Astrocyte of the hippocampus (primary cell): ENCODE results near the gene MED29.
A peak's percentile ranks its signal among the peaks of the same experiment; 100 is the strongest.

Source experiments
- DNase-seq: peaks from one replicate; pipeline ENCODE4 v3.0.0; 2011; ENCODE audit warnings: low read depth, low spot score

Gene MED29

DNA sequence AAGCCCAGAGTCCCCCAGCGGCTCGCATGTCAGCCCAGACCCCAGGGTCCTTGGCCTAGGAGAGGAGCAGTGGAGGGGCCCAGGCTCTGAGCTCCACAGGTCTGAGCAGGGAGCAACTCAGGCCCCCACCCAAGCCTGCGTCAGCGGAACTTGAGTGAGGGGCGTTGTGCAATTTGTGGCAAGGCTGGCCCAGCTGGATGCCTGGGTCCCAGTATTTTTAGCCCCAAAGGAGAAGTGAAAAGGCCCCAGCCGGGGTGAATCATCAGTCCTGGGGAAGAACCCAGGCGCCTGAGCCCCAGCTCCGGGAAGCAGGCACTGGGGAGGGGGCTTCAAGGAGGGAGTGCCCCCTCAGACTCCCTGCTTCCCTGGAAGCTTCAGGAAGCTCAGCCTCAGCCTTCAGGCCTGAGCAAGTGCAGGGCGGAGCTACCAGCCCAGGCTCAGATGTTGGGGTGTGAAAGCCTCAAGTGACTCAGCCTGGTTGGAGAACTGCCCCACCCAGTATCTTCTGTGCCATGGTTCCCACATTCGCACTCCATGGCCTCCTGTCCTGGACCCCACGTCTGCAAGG lies 7.2 kb downstream of the MED29 start:
- DNase-seq = peak; percentile 43

DNA sequence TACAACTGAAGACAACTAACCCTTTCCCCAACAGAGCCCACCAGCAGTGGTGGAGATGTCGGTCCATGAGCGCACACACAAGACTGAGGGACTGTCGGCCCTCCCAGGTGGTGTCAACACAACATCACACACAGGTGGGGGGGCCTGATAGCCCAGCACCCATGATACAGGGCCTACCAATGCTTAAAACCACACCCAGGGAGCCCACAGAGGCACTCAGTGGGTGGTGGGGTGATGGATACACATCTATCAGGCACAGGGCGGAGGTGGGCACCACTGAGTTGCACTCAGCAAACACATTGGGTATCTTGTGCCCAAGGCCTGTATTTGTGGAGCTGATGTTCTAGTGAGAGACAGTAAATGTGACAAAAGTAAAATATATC lies 8.5 kb downstream of the MED29 start:
- DNase-seq = no peak

DNA sequence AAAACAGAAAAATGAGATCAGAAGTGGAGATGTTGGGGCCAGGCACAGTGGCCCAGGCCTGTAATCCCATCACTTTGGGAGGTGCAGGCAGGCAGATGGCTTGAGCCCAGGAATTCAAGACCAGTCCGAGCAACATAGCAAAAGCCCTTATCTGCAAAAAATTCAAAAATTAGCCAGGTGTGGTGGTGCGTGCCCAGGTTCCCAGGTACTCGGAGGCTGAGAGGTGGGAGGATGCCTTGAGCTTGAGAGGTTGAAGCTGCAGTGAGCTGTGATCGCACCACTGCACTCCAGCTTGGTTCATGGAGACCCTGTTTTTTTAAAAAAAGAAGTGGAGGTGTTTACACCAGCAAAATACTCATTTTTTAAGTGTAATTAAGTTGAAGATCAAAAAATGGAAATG lies 8.9 kb downstream of the MED29 start:
- DNase-seq = no peak

DNA sequence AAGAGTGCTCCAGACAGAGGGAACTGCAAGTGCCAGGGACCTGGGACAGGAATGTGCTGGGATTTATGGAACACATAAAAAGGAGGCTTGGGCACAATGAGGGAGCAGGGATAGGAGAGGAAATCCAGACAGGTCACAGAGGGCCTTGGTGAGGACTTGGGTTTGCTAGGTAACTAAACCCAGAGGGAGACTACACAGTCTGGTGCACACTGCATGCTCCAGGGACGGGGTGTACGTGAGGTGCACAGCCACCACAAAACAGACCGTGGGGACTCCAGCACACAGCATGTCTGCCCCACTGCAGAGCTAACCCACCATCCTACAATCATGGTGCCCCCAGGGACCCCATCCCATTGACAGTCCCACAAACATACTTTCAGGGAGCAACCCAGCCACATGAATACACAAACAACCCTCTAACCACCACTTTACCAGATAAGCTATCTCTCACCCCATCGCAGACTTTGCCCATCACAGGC lies 9.9 kb downstream of the MED29 start:
- DNase-seq = no peak

DNA sequence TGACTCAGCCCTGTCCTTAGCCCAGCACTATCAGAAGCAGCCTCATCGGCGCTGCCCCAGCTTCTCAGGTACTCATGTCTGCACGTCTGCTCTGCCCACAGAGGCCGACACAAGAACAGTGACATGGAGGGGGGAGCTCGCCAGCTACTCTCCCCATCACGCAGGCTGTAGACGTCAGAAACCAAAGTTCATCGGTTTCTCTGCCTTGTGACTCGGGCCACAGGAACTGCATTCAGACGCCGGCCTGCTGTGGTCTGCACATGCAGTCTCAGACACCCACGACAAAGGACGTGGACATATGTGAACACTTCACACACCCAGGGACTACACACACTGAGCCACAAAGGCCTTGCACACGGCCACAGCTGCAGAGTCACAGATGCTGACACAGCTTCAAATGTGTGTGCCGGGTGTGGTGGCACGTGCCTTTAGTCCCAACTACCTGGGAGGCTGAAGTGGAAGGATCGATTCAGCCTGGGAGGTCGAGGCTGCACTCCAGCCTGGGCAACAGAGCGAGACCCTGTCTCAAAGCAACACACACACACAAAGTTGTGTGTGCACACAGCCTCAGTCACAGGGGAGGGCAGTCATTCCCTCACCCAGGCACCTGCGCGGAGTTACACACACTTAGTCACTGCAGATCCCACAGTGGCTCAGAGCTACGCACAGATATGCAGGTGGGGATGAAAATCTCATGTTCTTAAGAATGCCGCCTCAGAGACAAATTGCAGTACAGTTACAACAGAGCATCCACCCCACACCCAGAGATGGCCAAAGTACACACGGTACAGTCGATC lies 10.6 kb downstream of the MED29 start:
- DNase-seq = peak; percentile 67

DNA sequence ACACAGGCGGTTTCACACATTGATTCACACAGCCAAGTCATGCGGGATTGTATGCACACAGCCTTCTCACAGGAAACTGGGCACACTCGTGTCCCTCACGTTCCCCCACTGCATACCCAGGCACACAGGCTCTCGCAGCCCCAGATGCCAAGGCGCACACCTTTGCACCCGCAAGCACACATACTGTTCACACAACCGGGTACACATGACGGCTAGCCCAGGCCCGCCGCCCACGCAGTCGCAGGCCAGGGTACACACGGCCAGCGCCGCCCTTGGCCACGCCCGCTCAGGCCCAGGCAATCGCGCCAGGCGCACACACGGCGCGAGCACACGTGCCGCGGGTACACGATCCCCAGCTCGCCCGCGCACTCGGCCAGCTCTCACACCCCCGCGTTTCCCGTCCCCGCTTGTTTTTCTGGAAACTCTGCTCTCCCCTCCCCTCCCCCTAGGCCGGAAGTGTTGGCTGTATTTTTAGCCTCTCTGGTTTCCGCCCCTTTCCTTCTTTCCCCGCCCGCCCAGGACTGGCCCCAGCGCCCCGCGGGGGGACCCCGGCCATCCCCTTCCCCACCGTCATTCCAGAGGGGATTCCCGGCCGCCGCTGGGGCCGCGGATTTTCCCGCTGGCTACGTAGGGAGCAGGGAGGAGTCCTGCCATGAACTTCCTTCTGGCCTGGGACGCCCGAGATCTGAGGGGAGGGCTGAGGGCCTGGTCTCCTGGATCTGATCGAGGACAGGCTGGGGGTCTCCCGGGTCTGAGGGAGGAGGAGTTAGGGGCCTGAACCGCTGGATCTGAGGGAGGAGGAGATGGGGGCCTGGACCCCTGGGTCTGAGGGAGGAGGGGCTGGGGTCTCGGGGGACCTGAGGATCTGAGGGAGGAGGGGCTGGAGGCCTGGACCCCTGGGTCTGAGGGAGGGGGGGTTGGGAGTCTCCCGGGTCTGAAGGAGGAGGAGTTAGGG lies 11.4 kb downstream of the MED29 start:
- peak; percentile 89 for DNase-seq

DNA sequence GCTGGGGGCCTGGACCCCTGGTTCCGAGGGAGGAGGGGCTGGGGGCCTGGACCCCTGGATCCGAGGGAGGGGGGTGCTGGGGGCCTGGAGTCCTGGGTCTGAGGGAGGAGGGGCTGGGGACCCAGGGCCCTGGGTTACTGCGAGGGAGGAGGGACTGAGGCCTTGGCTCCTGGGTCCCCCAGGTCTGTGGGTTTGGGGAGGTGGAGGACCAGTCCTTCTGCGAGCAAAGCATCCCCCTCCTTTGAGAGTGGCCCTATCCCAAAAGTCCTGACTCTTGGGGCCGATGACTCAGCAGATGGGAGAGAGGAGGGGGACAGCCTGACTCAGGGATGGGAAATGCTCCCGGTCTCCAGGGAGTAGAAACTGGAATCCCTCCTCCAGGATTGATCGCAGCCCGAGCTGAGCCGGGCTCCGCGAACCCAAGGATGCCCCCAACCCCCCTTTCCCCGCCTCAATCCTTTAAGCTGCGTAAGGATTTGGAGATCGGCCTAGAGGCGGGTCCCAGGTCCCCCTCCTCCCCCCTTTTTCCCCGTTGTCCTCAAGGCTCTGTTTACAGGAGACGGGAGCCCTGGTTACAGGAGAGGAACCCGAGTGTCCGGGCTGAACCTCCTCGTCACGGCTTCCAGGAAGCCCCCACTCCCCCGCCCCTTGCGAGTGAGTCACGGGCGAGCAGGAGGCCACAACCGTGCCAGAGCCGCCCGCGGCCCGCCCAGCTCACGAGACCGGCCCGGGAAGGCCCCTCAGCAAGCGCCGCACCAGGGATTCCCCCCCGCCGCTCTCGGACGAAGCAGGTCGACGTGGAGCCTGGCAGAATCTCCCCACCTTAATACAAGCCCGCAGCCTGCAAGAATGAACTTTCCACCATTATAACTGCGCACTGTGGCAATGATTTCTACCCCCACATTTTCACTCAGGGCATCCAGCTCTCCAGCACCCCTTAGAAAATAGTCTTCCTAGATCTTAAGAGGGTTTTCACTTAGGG lies 12.4 kb downstream of the MED29 start:
- DNase-seq = peak; percentile 99

DNA sequence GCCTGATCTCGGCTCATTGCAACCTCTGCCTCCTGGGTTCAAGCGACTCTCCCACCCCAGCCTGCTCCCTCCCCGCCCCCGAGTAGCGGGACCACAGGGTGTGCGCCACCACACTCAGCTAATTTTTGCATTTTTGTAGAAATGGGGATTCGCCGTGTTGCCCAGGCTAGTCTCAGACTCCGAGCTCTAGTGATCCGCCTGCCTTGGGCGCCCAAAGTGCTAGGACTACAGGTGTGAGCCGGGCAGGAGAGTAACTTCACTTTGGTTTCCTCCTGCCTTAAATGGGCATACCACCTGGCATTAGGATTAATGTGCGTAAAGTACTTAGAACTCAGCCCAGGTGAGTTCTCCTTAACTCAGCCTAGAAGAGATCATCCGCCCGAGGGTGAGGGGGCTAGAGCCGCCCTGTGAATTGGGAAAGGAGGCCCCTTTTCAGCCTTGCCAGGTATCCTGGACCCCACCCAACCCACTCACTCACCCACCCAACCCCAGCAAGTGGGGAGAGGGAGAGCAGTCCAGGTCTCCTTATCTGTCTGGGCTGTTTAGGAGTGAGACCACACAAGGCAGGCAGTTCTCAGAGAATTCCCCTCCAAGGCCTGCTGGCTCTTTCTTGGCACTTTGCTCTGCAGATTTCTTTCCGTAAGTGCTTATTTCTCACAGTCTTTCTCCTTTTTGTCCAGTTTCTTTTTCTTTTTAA lies 14.2 kb downstream of the MED29 start:
- no peak for DNase-seq

DNA sequence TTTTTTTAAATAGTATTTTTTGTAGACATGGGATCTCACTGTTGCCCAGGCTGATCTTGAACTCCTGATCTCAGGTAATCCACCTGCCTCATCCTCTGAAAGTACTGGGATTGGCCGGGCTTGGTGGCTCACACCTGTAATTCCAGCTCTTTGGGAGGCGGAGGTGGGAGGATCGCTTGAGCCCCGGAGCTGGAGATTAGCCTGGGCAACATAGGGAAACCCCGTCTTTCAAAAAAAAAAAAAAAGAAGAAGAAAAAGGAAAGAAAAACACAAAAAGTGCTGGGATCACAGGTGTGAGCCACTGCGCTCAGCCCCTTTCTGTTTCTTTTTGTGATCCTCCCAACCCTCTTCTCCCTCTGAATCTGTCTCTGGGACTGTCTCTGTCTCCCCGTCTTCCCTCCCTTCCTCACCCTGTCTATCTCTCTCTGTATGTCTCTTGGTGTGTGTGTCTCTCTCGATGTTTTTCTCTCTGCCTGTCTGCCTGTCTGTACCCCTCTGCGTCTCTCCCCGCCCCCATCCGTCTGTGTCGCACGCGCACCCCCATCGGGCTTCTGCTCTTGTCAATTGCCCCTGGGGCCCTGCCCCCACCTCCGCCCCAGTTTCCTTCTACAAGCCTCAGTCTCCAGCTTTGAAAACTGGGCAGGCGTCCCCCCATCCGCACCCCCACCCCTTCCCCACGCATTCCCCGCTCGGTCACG lies 14.9 kb downstream of the MED29 start:
- no peak for DNase-seq

DNA sequence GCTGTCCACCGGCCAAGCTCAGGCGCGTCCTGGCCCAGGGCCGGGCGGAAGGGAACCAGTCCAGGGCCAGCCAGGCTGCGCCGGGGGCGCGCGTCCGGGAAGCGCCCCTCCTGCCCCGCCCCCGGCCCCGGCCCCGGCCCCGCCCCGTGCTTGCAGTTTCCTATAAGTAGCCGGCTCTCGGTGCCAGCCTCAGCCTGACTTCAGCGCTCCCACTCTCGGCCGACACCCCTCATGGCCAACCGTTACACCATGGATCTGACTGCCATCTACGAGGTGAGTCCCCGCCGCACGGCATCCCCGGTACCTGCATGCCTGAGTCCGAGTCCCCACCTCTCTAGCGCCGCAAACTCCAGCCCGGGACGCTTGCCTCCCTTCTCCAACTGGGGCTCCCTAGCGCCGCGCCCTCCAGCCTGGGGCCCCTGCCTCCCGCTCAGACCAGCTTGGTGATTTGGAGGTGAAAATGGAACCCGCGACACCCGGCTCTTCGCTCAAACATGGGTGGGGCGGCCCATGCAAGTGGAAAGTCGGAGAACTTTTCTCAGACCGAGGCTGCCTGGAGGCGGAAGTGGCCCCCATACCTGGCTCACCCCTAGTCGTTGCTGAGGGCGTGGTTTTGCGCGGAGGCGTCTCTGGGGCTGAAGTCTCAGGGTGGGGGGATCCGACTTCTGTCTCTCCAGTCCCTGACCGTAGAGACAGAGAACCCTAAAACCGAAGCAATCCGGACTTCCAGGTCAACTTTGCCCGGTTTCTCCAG lies 15.7 kb downstream of the MED29 start, which contains the start of gene ZFP36:
TSS of gene ZFP36 (plus strand) at position 192 of the 754 bp plus-strand sequence. CDS start at position 250, 58 bp downstream.
- DNase-seq = peak; percentile 90

DNA sequence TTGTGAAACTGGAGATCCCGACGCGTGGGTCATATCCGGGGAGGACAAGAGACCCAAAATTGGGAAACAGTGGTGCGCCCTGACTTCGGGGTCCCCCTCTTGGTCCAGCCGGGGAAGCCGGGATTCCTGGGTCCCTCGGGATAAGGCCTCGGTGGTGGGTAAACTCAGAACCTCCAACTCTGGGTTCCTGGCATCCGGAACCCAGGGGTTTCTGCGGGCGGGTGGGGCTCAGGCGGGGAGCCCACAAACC lies 16.2 kb downstream of the MED29 start:
- DNase-seq = no peak

DNA sequence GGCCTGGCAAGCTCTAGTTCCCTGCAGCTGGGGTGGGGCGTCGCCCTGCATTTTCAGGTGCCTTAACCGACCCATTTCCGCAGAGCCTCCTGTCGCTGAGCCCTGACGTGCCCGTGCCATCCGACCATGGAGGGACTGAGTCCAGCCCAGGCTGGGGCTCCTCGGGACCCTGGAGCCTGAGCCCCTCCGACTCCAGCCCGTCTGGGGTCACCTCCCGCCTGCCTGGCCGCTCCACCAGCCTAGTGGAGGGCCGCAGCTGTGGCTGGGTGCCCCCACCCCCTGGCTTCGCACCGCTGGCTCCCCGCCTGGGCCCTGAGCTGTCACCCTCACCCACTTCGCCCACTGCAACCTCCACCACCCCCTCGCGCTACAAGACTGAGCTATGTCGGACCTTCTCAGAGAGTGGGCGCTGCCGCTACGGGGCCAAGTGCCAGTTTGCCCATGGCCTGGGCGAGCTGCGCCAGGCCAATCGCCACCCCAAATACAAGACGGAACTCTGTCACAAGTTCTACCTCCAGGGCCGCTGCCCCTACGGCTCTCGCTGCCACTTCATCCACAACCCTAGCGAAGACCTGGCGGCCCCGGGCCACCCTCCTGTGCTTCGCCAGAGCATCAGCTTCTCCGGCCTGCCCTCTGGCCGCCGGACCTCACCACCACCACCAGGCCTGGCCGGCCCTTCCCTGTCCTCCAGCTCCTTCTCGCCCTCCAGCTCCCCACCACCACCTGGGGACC lies 16.6 kb downstream of the MED29 start:
- DNase-seq = peak; percentile 48

DNA sequence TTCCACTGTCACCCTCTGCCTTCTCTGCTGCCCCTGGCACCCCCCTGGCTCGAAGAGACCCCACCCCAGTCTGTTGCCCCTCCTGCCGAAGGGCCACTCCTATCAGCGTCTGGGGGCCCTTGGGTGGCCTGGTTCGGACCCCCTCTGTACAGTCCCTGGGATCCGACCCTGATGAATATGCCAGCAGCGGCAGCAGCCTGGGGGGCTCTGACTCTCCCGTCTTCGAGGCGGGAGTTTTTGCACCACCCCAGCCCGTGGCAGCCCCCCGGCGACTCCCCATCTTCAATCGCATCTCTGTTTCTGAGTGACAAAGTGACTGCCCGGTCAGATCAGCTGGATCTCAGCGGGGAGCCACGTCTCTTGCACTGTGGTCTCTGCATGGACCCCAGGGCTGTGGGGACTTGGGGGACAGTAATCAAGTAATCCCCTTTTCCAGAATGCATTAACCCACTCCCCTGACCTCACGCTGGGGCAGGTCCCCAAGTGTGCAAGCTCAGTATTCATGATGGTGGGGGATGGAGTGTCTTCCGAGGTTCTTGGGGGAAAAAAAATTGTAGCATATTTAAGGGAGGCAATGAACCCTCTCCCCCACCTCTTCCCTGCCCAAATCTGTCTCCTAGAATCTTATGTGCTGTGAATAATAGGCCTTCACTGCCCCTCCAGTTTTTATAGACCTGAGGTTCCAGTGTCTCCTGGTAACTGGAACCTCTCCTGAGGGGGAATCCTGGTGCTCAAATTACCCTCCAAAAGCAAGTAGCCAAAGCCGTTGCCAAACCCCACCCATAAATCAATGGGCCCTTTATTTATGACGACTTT lies 17.4 kb downstream of the MED29 start:
- peak; percentile 39 for DNase-seq

DNA sequence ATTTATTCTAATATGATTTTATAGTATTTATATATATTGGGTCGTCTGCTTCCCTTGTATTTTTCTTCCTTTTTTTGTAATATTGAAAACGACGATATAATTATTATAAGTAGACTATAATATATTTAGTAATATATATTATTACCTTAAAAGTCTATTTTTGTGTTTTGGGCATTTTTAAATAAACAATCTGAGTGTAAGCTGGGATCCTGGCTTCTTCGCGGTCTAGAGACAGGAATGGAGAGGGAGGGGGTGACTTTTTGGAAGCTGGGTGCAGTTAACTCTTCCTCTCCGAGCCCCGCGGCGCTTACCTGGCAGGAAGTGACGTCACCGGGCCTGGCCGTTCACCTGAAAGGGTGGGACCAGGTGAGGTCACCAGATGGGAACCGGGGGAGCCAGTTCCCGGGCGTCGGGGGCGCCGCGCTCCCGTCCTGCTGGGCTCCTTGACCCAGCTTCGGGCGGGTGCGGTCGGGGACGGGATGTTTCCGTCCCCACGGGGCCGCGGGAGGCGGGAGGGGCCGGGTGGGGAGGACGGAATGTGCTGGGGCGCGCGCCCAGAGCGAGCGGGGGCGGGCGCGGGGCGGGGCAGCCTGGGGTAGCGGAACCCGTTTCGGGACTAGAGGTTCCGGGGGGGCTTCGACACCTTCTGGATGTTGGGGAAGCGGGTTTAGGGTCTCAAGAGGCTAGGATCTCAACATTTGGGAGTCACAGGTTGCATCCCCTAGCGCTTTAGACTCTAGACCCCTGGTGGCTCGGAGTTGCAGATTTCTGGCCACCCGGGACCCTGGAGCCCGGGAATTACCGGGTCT lies 18.2 kb downstream of the MED29 start:
- peak; percentile 87 for DNase-seq

DNA sequence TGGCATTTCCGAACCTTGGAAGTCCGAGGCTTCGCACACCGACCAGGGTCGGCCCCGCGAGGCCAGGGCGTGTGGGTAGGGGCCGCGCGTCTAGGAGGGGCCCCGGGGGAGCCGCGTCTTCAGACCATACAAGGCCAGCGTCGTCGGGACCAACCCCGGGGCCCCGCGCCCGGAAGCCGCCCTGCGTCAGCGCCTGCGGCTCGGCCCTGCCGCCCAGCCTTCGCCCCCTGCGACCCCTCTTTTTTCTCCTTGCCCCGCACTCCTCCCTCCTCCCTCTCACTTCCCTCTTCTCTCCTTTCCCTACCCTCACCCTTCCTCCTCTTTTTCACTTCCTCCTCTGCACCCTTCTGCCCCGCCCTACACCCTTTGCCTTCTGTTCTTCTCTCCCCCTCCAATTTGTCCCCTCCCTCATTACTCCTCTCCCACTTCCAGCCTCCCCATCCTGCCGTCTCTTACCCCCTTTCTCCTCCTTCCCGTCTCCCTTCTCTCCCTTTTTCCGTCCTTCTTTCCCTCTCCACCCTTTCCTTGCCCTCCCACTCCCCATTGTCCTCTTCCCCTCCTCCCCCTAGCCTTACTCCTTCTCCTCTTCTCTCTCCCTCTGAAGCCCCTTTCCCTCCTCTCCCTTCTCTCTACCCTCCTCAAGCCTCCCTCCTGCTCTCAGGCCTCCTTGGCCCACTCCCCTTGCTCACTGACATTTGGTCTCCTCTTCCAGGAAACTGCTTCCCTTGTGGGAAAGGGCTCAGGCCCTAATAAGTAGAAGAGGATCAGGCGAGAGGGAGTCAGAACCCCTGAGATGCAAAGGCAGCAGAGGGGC lies 19.0 kb downstream of the MED29 start:
- DNase-seq = peak; percentile 89

DNA sequence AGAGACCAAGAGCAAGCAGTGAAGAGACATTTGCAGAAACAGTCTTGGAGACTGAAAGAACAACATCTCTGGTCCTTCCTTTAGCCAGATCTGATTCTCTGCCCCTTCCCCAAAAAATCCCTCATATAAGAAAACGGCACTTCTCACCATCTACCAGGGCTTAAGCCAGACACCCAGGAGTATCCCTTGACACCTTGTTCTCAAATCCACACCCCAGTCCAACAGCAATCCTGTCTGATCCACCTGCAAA lies 19.6 kb downstream of the MED29 start:
- DNase-seq = peak; percentile 17
